H9 (cell line): ENCODE data around the gene NEDD9. TPM values are rescaled to one million over a fixed set of nuclear protein-coding genes. Genes with fewer than 3 reads are reported as not detected.

ENCODE experiments used
- DNase-seq: peaks from one replicate; pipeline ENCODE4 v3.0.0-alpha.2; 2017
- H2AFZ ChIP-seq: one replicate; pipeline ENCODE4 v1.6.1; 2013; ENCODE audit warnings: mild to moderate bottlenecking, low read length, control low read depth, moderate library complexity
- H2AK5ac ChIP-seq: 2 replicates; pipeline ENCODE4 v1.6.1; 2013; ENCODE audit warnings: low read length, control low read depth, mixed read lengths; ENCODE audit not compliant: insufficient read length
- H2BK120ac ChIP-seq: one replicate; pipeline ENCODE4 v1.6.1; 2013; ENCODE audit warnings: low read depth, mild to moderate bottlenecking, low read length, control low read depth, inconsistent platforms; ENCODE audit not compliant: poor library complexity, severe bottlenecking
- H2BK12ac ChIP-seq: 2 replicates; pipeline ENCODE4 v1.6.1; 2013; ENCODE audit warnings: low read length, control low read depth, mixed read lengths, low read depth; ENCODE audit not compliant: insufficient read length
- H2BK15ac ChIP-seq: 2 replicates; pipeline ENCODE4 v1.6.1; 2013; ENCODE audit warnings: low read depth, low read length, control low read depth
- H2BK20ac ChIP-seq: one replicate; pipeline ENCODE4 v1.6.1; 2013; ENCODE audit warnings: low read depth, mild to moderate bottlenecking, low read length, control low read depth, inconsistent platforms; ENCODE audit not compliant: poor library complexity, severe bottlenecking
- H2BK5ac ChIP-seq: 2 replicates; pipeline ENCODE4 v1.6.1; 2013; ENCODE audit warnings: low read length, control low read depth, mixed read lengths; ENCODE audit not compliant: insufficient read length
- H3K14ac ChIP-seq: 2 replicates; pipeline ENCODE4 v1.6.1; 2013; ENCODE audit warnings: low read length, control low read depth; ENCODE audit not compliant: insufficient read depth
- H3K18ac ChIP-seq: 2 replicates; pipeline ENCODE4 v1.6.1; 2013; ENCODE audit warnings: low read depth, mild to moderate bottlenecking, mixed read lengths, low read length, control low read depth; ENCODE audit not compliant: insufficient read length
- H3K23ac ChIP-seq: 2 replicates; pipeline ENCODE4 v1.6.1; 2013; ENCODE audit warnings: low read length, control low read depth, mixed read lengths, low read depth; ENCODE audit not compliant: insufficient read length
- H3K23me2 ChIP-seq: 2 replicates; pipeline ENCODE4 v1.6.1; 2013; ENCODE audit warnings: low read depth, mild to moderate bottlenecking, mixed read lengths, low read length, control low read depth; ENCODE audit not compliant: insufficient read length, poor library complexity, severe bottlenecking
- H3K27ac ChIP-seq: 2 replicates; pipeline ENCODE4 v1.5.1; 2013; ENCODE audit warnings: low read length, control low read depth, mixed read lengths, low read depth; ENCODE audit not compliant: insufficient read length
- H3K27me3 ChIP-seq: 2 replicates; pipeline ENCODE4 v1.6.1; 2013; ENCODE audit warnings: low read length, control low read depth, inconsistent platforms; ENCODE audit not compliant: insufficient read depth
- H3K4ac ChIP-seq: 2 replicates; pipeline ENCODE4 v1.6.1; 2013; ENCODE audit warnings: low read depth, mild to moderate bottlenecking, control low read depth, inconsistent platforms, low read length, moderate library complexity
- H3K4me1 ChIP-seq: 2 replicates; pipeline ENCODE4 v1.6.1; 2013; ENCODE audit warnings: low read length, control low read depth, inconsistent platforms; ENCODE audit not compliant: insufficient read depth
- H3K4me2 ChIP-seq: 2 replicates; pipeline ENCODE4 v1.6.1; 2013; ENCODE audit warnings: low read length, control low read depth, mixed read lengths; ENCODE audit not compliant: insufficient read length, insufficient read depth
- H3K56ac ChIP-seq: 2 replicates; pipeline ENCODE4 v1.6.1; 2013; ENCODE audit warnings: low read depth, mild to moderate bottlenecking, mixed read lengths, low read length, control low read depth; ENCODE audit not compliant: insufficient read length
- H3K79me1 ChIP-seq: 2 replicates; pipeline ENCODE4 v1.6.1; 2013; ENCODE audit warnings: low read depth, mild to moderate bottlenecking, moderate library complexity, low read length, control low read depth, inconsistent platforms; ENCODE audit not compliant: insufficient read depth, poor library complexity, severe bottlenecking
- H3K79me2 ChIP-seq: 2 replicates; pipeline ENCODE4 v1.6.1; 2013; ENCODE audit warnings: low read length, control low read depth, inconsistent platforms; ENCODE audit not compliant: insufficient read depth
- H3K9ac ChIP-seq: 2 replicates; pipeline ENCODE4 v1.6.1; 2013; ENCODE audit warnings: low read length, control low read depth, mixed read lengths; ENCODE audit not compliant: insufficient read length; ENCODE audit errors: extremely low read depth
- H3K9me3 ChIP-seq: one replicate; pipeline ENCODE4 v1.6.1; 2013; ENCODE audit warnings: low read depth, low read length, inconsistent platforms; ENCODE audit not compliant: control insufficient read depth
- H3T11ph ChIP-seq: one replicate; pipeline ENCODE4 v1.6.1; 2013; ENCODE audit warnings: mild to moderate bottlenecking, low read length, control low read depth, inconsistent platforms
- H4K20me1 ChIP-seq: one replicate; pipeline ENCODE4 v1.6.1; 2013; ENCODE audit not compliant: control insufficient read depth, insufficient read length, insufficient read depth
- H4K5ac ChIP-seq: 2 replicates; pipeline ENCODE4 v1.6.1; 2013; ENCODE audit warnings: low read depth, mild to moderate bottlenecking, mixed read lengths, low read length, control low read depth; ENCODE audit not compliant: insufficient read length
- H4K8ac ChIP-seq: replicated peaks from 2 replicates; pipeline ENCODE4 v1.6.1; 2013; ENCODE audit warnings: low read length, control low read depth, mixed read lengths, low read depth; ENCODE audit not compliant: insufficient read length
- H4K91ac ChIP-seq: 2 replicates; pipeline ENCODE4 v1.6.1; 2013; ENCODE audit warnings: low read depth, mild to moderate bottlenecking, moderate library complexity, mixed read lengths, low read length, control low read depth; ENCODE audit not compliant: insufficient read length
- H3K27ac Mint-ChIP-seq, 3 experiments: 2 replicates in 2 of 3; 3 replicates in 1 of 3; pipeline ENCODE4 v1.8.0; 2020 to 2021; ENCODE audit warnings: mixed read lengths in 3 of 3, mild to moderate bottlenecking in 1 of 3, moderate library complexity in 1 of 3
- H3K27me3 Mint-ChIP-seq: 2 replicates; pipeline ENCODE4 v1.8.0; 2021; ENCODE audit warnings: low read depth, mild to moderate bottlenecking, moderate library complexity, mixed read lengths
- H3K36me3 Mint-ChIP-seq, 3 experiments: 2 replicates in 2 of 3; 3 replicates in 1 of 3; pipeline ENCODE4 v1.8.0; 2020 to 2021; ENCODE audit warnings: low read depth in 3 of 3, mixed read lengths in 3 of 3; ENCODE audit not compliant: insufficient read depth in 1 of 3
- H3K4me1 Mint-ChIP-seq, 2 experiments: 2 replicates each; pipeline ENCODE4 v1.8.0; 2020; ENCODE audit warnings: mixed read lengths in 2 of 2
- H3K4me3 Mint-ChIP-seq, 2 experiments: 2 replicates in 1 of 2; 3 replicates in 1 of 2; pipeline ENCODE4 v1.8.0; 2020 to 2021; ENCODE audit warnings: mild to moderate bottlenecking in 2 of 2, mixed read lengths in 2 of 2, moderate library complexity in 1 of 2
- H3K9me3 Mint-ChIP-seq, 2 experiments: 2 replicates in 1 of 2; 3 replicates in 1 of 2; pipeline ENCODE4 v1.8.0; 2020; ENCODE audit warnings: mild to moderate bottlenecking in 2 of 2, mixed read lengths in 2 of 2, moderate library complexity in 1 of 2
- CTCF ChIP-seq: fragments of 200-600 bp; sonication (generic); conservative IDR thresholded peaks from 3 replicates; pipeline ENCODE4 v1.8.0; 2021; ENCODE audit warnings: antibody characterized with exemption, mild to moderate bottlenecking
- WGBS: extraction: QIAGEN DNeasy Blood & Tissue Kit; methylation state at CpG from one replicate; pipeline ENCODE4 v1.1.7; 2013; ENCODE audit warnings: missing lambda C conversion rate, low lambda C conversion rate, mixed read lengths; ENCODE audit not compliant: insufficient read length; ENCODE audit errors: extremely low coverage; 5-methylcytosine and 5-hydroxymethylcytosine counted together
- total RNA-seq: library from RNA; stranded (reverse); gene quantifications from 2 replicates; pipeline ENCODE4 v1.2.1, GENCODE V29; 2021

NEDD9 gene
- total RNA-seq, 1 experiment from 2014 or later = 5.5 TPM

DNA sequence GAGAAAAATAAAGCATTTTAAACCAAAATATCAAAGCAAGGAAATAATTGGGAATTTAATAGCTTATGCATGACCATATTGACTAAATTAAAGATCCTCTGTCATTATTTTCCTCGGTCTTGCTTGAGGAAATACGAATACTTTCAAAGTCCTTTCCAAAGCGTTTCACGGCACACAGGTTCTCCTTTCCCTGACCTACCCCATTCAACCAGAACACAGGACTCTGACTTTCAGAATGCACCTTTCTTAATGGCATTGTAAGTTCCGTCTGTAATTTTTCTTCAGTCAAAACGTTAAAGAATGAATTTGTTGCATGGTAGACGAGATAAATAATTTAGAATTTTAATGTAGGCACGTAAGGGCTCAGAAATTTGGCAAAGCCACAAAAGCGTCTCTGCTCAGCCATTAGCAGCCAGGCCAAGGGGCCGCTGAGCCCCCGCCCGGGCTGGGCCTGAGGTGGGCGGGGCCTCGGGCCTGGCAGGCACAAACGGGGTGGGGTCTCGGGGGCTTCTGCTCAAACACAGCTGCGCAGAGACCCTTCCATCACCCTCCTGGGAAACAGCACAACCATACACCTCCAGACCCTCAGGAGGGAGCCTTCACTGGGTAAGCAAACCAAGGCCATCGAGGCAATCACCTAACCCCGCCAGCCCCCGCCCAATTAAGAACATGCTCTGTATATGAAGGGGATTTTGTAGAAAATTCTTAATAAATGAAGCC is 3.4 kb downstream of the NEDD9 start:
- Histone ChIP-seq H2BK120ac (no peak overlapping the region), H3K4ac (no peak overlapping the region), H3K23me2 (peaks cover 10% of the 10 kb centered on the region), H3K27ac (no peak overlapping the region), H3K18ac (no peak overlapping the region), H3K79me2 (peaks cover 3% of the 10 kb centered on the region; the same call in 1 of the 2 replicates), H3K9ac (no peak overlapping the region), H4K91ac (no peak overlapping the region), H2BK20ac (no peak overlapping the region), H3K4me2 (peak overlapping the region; percentile 20), H3K27me3 (no peaks in the 10 kb centered on the region), H4K20me1 (no peaks in the 10 kb centered on the region), H3K14ac (no peak overlapping the region), H3K56ac (no peak overlapping the region), H2AFZ (peak overlapping the region; percentile 43), H2BK12ac (no peak overlapping the region), H3K23ac (no peak overlapping the region), H4K8ac (no peak overlapping the region), H2BK15ac (no peak overlapping the region), H4K5ac (no peak overlapping the region), H3K9me3 (no peaks in the 10 kb centered on the region), H3T11ph (no peak overlapping the region), H2BK5ac (no peak overlapping the region), H3K4me1 (no peaks in the 10 kb centered on the region; the same call in 1 of the 2 replicates), H3K79me1 (no peaks in the 10 kb centered on the region), H2AK5ac (no peak overlapping the region)
- no peak for TF ChIP-seq CTCF
- no CpG with 5 or more reads among the region's 20 CpGs for WGBS
- H3K4me3 Mint-ChIP-seq = peak overlapping the region; percentile 42 to 65
- H3K27ac Mint-ChIP-seq = no peak overlapping the region; a peak in 1 of 7 replicates
- H3K9me3 Mint-ChIP-seq = peaks cover 0 to 3% of the 10 kb centered on the region in 2 experiments; a peak in 1 of 5 replicates
- peaks cover 61 to 62% of the 10 kb centered on the region in 2 experiments for H3K4me1 Mint-ChIP-seq
- peak; percentile 72 for DNase-seq
- peaks cover 0 to 2% (median 0%) of the 10 kb centered on the region in 3 experiments; a peak in 2 of 7 replicates for H3K36me3 Mint-ChIP-seq
- no peaks in the 10 kb centered on the region for H3K27me3 Mint-ChIP-seq
